HFF-Myc (cell line): ENCODE results near the gene UPP2.

Experiments
- DNase-seq: peaks from one replicate; pipeline ENCODE4 v3.0.0-alpha.2; 2011; ENCODE audit warnings: low read depth; ENCODE audit errors: extremely low read depth
- H3K4me3 ChIP-seq: replicated peaks from 2 replicates; pipeline ENCODE4 v1.5.1; 2011; ENCODE audit warnings: low read depth, mild to moderate bottlenecking, control low read depth, low read length
- TF ChIP-seq, protein P1 (sequence below): IDR thresholded peaks from 2 replicates; pipeline ENCODE4 v1.5.1; 2012; ENCODE audit warnings: mild to moderate bottlenecking, low read depth, low read length, control low read depth; ENCODE audit errors: missing control alignments

Gene UPP2

DNA sequence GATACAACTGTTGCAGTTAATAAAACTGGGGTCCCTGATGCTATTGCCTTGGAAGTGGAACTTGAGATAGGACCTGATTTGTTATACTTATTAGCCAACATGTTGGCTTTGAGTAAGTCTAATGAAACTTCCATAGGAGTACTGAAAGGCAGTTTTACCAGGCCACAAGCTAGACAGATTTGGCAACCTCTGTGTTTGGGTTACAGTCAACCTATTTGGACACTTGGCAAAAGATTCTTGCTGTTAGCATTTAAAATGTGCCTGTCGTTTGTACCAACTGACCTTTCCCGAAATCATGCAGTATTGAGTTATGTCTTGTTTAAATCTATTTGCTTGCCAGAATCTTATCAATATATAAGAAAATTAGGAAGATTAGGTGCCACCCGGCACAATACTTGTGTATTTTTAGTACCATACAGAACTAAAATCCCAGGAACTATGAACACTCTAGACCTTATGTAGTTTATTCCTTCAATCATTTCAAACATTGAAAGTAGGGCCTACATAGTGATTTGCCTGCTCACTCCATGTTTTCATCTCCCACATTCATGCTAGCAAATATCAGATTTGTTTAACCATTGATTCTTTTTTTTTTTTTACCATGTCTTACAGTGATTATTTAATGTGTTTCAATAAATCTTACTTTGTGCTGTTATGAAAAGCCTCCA is 35.5 kb upstream of the UPP2 start:
- DNase-seq, result no peak
- no peak overlapping the region for H3K4me3 ChIP-seq
- TF ChIP-seq, protein P1, sequence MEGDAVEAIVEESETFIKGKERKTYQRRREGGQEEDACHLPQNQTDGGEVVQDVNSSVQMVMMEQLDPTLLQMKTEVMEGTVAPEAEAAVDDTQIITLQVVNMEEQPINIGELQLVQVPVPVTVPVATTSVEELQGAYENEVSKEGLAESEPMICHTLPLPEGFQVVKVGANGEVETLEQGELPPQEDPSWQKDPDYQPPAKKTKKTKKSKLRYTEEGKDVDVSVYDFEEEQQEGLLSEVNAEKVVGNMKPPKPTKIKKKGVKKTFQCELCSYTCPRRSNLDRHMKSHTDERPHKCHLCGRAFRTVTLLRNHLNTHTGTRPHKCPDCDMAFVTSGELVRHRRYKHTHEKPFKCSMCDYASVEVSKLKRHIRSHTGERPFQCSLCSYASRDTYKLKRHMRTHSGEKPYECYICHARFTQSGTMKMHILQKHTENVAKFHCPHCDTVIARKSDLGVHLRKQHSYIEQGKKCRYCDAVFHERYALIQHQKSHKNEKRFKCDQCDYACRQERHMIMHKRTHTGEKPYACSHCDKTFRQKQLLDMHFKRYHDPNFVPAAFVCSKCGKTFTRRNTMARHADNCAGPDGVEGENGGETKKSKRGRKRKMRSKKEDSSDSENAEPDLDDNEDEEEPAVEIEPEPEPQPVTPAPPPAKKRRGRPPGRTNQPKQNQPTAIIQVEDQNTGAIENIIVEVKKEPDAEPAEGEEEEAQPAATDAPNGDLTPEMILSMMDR, result no peak

DNA sequence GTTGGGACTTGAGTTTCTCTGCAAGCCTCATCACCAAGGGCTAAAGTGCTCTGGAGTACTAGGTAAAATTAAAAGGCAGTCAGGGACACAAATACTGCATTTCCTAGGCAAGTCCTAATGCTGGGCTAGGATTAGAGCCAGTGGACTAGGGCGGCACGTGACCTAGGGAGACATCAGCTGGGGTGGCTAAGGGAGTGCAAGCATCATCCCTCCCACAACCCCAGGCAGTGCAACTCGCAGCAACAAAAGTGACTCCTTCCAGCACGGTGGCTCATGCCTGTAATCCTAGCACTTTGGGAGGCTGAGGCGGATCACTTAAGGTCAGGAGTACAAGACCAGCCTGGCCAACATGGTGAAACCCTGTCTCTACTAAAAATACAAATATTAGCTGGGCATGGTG is 30.7 kb upstream of the UPP2 start:
- TF ChIP-seq, protein P1, result no peak

DNA sequence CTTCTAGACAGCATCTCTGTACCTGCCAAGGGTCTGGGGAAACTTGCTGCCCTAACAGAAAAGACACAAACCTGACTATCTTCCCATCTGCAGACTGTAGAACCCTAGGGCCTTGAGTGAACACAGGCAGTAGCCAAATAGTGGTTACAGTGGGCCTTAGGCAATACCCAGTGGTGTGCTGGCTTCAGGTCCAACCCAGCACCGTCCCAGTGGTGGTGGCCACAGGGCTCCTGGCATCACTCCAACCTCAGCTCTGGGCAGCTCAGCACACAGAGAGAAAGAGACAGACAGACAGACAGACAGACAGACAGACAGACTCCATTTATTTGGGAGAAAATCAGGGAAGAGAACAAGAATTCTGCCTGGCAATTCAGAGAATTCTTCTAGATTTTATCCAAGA is 29.3 kb upstream of the UPP2 start:
- no peak for DNase-seq
- TF ChIP-seq, protein P1, result no peak
- H3K4me3 ChIP-seq, result no peak overlapping the region

More for the DNA sequence above, 30.7 kb upstream of the UPP2 start:
- no peak overlapping the region for H3K4me3 ChIP-seq
- no peak for DNase-seq

DNA sequence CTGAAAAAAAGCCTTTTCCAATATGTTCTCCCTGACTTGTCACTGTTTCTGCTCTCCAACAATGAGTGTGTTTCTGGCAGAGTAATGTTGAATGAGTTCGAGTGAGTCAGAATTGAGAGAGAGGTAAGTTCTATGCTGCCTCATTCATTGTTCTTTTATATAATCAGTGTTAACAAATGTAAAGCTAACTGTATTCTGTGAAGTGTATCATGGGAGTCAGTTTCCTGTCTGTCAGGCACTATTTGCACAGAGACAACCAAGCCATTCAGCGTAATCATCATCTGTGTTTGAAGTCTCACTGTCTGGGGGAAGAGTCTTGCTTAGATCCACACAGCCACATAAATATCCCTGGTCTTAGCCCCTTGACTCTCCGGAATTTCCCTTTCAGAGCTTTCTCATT is 22.0 kb upstream of the UPP2 start:
- no peak for DNase-seq
- TF ChIP-seq, protein P1, result no peak
- no peak overlapping the region for H3K4me3 ChIP-seq

DNA sequence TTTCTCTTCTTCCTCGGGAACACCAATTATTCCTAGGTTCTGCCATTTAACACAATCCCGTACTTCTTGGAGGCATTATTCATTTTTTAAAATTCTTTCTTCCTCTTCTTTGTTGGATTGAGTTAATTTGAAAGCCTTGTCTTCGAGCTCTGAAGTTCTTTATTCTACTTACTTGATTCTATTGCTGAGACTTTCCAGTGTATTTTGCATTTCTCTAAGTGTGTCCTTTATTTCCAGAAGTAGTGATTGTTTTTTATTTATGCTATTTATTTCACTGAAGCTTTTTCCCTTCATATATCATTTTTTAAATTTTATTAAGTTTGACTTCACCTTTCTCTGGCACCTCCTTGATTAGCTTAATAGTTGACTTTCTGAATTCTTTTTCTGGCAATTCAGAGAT is 13.6 kb upstream of the UPP2 start:
- DNase-seq, result no peak
- H3K4me3 ChIP-seq, result no peak overlapping the region
- TF ChIP-seq, protein P1, result no peak

DNA sequence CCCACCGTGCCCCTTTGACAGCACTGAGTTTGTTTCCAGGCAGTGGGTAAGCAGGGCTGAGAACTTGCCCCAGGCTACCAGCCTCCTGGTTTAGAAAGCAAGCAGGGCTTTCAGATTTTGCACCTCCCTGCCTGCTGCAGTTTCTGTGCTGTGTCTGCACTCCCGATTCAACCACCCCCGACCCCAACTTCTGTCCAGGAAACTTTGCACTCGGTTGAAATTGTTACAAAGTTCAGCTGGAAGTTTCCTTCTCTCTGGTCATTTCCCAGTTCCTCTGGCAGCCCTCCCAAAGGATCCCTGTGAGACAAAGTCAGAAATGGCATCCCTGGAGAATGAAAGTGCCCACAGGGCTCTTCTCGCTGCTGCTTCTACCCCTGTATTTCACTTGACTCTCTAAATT is 12.4 kb upstream of the UPP2 start:
- TF ChIP-seq, protein P1, result no peak
- DNase-seq, result no peak
- no peak overlapping the region for H3K4me3 ChIP-seq

DNA sequence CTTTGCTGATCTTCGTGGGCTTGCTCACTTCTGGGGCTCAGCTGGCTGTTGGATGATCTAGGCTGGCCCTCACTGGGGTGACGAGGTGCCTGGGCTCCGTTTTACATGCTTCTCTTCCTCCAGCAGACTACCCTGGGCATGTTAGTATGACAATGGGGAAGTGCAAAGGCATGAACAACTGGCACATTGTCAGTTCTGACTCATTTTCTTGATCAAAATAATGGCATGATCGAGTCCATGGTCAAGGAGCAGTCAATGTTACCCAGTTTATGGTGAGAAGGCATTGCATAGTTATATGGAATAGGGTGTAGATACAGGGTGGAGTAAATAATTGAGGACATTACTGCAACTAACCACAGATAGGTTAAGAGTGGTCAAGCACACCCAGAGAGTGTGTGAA is 10.0 kb upstream of the UPP2 start:
- no peak for DNase-seq
- no peak overlapping the region for H3K4me3 ChIP-seq
- TF ChIP-seq, protein P1, result no peak
